Smooth muscle cell of the coronary artery (primary cell): ENCODE results near the gene SLX9. TPM values are rescaled to one million over a fixed set of nuclear protein-coding genes. Genes with fewer than 3 reads are reported as not detected.

Experiments
- total RNA-seq: library from RNA; depleted of rRNA; stranded (reverse); fragments of >200 nt; gene quantifications from 2 replicates; pipeline ENCODE4 v1.2.3, GENCODE V29; 2014; ENCODE audit warnings: low replicate concordance

Gene SLX9, protein sequence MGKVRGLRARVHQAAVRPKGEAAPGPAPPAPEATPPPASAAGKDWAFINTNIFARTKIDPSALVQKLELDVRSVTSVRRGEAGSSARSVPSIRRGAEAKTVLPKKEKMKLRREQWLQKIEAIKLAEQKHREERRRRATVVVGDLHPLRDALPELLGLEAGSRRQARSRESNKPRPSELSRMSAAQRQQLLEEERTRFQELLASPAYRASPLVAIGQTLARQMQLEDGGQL
- 16.0 and 24.7 TPM in 2 replicates for total RNA-seq

DNA sequence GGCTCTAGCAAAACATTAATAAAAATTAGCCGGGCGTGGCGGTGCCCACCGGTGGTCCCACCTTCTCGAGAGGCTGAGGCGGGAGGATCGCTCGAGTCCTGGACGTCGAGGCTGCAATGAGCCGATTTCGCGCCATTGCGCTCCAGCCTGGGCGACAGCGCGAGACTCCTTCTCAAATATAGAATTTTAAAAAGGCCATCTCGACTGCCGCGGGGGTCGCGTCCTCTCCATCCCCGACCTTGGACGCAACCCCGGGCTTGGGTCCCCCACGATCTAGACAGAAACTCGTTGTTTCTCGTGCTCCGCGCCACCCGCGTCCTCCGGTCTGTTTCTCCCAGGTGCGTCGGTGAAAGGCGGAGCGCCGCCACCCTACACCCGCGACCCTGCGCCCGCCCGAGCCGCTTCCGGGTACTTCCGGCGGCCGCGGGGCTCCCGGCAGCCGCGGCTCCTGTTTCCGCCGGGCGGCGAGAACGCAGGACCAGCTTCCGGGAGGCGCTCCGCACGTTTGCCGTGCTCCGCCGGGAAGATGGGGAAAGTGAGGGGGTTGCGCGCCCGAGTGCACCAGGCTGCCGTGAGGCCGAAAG, at the start of gene SLX9:
TSS of gene SLX9 (plus strand) at position 498 of the 584 bp plus-strand sequence. CDS start at position 527, 29 bp downstream.

DNA sequence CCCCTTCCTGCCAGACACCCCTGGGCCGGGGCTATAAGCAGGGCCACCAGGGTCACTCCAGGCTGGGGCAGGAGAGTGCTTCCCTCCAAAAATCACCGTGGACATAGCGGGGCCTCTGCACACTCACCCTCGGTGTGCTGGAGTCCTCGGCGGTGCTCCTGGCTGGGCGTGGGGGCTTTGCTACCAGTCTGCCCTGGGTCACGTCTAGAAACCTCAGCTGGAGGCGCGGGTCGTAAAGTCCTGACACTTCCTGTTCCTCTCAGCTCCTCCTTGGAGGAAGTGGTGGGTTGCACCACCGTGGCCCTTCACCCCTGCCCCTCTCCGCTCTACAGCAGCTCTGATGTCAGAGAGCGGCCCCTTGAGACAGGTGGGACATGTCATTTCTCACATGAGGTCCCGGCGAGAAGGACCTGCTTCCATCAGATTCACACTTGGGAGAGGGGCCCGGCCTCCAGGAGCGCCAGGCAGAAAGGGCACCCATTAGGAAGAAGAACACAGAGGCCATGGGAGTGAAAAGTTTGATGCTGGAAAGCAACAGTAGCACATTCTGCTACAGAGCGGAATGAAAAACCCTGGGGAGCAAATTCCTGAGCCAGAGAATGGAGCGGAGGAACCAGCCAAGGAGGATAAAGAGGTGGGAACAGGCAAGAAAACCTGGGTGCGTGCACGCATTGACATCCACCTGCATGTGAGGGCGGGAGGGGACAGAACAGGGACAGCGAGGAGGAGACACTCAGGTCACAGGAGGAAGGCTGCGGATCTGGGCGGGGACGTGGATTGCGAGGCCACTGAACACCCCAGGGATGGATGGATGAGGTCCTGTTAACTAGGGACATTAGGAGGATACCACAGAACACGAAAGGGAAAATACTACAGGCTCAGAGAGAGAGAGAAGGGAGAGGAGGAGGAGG, 18.9 kb upstream of the SLX9 start, which contains the start of gene ITGB2:
TSS of gene ITGB2 (minus strand) at position 206 of the 911 bp plus-strand sequence. CDS start 10,117 bp downstream, outside the sequence.

Other genes starting within 250 kb of the SLX9 start
- not detected in 2 replicates for gene KRTAP10-12, start 242.9 kb upstream of the SLX9 start, total RNA-seq
- gene TSPEAR, start 228.5 kb upstream of the SLX9 start, total RNA-seq = not detected in 2 replicates
- 61.3 and 64.7 TPM in 2 replicates for gene UBE2G2, start 138.2 kb upstream of the SLX9 start, total RNA-seq
- 78.1 and 123 TPM in 2 replicates for gene SUMO3, start 122.0 kb upstream of the SLX9 start, total RNA-seq
- gene PTTG1IP, start 66.3 kb upstream of the SLX9 start, total RNA-seq = 231 and 244 TPM in 2 replicates
- 0.30 TPM in 1 of 2 replicates, not detected in the other for gene ITGB2, start 19.1 kb upstream of the SLX9 start, total RNA-seq
- 9.5 and 12.3 TPM in 2 replicates for gene ADARB1, start 134.6 kb downstream of the SLX9 start, total RNA-seq